Vagina (tissue), 2 donors: ENCODE data around the gene CHPF2.

ENCODE experiments used
- POLR2A ChIP-seq, 2 donors: fragments of 450-650 bp; IDR thresholded peaks; one replicate each; pipeline ENCODE4 v1.6.1; 2017; ENCODE audit warnings: antibody characterized with exemption in 2 of 2, mild to moderate bottlenecking in 2 of 2, moderate library complexity in 2 of 2
- POLR2AphosphoS5 ChIP-seq, 2 donors: sonication (generic); formaldehyde crosslinking; IDR thresholded peaks; one replicate each; pipeline ENCODE4 v1.9.0; 2017; ENCODE audit warnings: antibody characterized with exemption in 2 of 2, mild to moderate bottlenecking in 2 of 2, low read depth in 1 of 2; ENCODE audit not compliant: insufficient read depth in 1 of 2
- TF ChIP-seq, protein P1 (sequence below), 3 experiments: fragments of 450-650 bp in 2 of 3; fragments of 200-600 bp in 1 of 3; sonication (generic) in 1 of 3; IDR thresholded peaks; one replicate each; pipeline ENCODE4 v1.5.1; 2017 to 2019; ENCODE audit warnings: antibody characterized with exemption in 3 of 3, mild to moderate bottlenecking in 2 of 3, moderate library complexity in 2 of 3

DNA sequence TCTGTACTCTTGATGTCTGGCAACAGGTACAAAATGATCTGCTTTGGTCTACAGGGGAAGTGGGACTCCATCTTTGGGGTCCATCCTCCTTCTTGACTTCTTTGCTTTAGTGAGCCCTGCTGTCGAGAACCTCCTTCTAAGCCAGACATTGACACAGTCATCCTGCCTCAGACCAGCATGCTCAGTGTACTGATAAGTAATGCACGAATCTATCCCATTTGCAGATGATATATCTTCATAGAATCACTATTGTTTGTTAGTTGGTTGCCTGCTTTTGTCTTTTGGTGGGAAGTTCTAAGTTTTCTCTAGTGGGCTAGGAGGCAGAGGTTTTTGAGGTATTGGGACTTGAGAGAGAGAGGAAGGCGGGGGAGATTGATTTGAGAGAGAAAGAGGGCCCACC is 30.9 kb upstream of the CHPF2 start:
- TF ChIP-seq, protein P1, sequence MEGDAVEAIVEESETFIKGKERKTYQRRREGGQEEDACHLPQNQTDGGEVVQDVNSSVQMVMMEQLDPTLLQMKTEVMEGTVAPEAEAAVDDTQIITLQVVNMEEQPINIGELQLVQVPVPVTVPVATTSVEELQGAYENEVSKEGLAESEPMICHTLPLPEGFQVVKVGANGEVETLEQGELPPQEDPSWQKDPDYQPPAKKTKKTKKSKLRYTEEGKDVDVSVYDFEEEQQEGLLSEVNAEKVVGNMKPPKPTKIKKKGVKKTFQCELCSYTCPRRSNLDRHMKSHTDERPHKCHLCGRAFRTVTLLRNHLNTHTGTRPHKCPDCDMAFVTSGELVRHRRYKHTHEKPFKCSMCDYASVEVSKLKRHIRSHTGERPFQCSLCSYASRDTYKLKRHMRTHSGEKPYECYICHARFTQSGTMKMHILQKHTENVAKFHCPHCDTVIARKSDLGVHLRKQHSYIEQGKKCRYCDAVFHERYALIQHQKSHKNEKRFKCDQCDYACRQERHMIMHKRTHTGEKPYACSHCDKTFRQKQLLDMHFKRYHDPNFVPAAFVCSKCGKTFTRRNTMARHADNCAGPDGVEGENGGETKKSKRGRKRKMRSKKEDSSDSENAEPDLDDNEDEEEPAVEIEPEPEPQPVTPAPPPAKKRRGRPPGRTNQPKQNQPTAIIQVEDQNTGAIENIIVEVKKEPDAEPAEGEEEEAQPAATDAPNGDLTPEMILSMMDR (IDR thresholded peaks at IDR 0.05), result no peak
- TF ChIP-seq POLR2A (IDR thresholded peaks at IDR 0.05) (no peak), POLR2AphosphoS5 (IDR thresholded peaks at IDR 0.05; ENCODE audit: insufficient read depth in 1 of 2, low read depth in 1 of 2) (no peak)
